AG10803 (cell line): ENCODE results near the gene AVPR2.

Experiments used
- DNase-seq: peaks from one replicate; pipeline ENCODE4 v3.0.0; 2010; ENCODE audit warnings: low read depth
- H3K4me3 ChIP-seq: 2 replicates; pipeline ENCODE4 v1.5.1; 2011; ENCODE audit warnings: mild to moderate bottlenecking, low read length, control low read depth
- CTCF ChIP-seq: conservative IDR thresholded peaks from 2 replicates; pipeline ENCODE4 v1.5.1; 2011; ENCODE audit warnings: mild to moderate bottlenecking, low read length, control low read depth, inconsistent platforms

Gene AVPR2

GRCh38 chrX:153900831-153901752, 3.4 kb upstream of the AVPR2 start:
- H3K4me3 ChIP-seq = no peak overlapping the region
- no peak; the same call in 1 of the 2 replicates for TF ChIP-seq CTCF
- peak; percentile 85 for DNase-seq

- no peak for DNase-seq
- H3K4me3 ChIP-seq = no peak overlapping the region
- TF ChIP-seq CTCF = no peak
These were observed 2.7 kb upstream of the AVPR2 start for GRCh38 chrX:153901753-153902140.

- no peak for DNase-seq
- TF ChIP-seq CTCF = no peak
These were observed 2.1 kb upstream of the AVPR2 start for GRCh38 chrX:153902385-153902784.

DNA sequence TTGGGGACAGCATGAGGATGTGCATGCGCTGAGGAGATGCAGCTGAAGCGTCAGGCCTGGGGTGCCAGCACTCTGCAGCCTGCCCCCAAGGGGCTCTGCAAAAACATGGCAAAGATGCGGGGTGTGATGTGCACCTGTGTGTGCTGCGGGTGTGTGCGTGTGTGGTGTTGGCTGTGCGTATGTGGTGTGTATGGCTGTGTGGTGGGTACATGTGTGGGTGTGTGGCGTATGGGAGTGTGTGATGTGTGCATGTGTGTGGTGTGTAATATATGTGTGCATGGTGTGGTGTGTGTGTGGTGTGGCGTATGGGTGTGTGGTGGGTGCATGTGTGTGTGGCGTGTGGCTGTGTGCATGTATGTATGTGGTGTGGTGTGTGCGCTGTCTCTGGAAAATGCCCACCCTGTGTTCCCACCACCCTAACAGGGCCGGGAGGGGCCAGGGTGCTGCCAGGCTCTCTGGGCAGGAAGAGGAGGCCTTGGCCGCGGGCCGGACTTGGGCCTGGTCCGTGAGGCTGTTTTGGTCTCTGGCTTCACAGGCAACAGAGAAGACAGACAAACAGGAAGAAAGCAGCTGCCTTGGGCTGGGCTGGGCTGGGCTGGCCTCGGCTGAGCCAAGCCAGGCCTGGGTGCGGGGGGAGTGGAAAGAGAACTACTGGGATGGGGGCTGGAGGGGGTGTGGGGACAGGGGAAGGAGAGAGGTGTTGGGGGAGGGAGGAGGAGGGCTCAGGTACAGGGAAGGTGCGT, 1.1 kb upstream of the AVPR2 start:
- no peak for DNase-seq
- no peak overlapping the region for H3K4me3 ChIP-seq
- TF ChIP-seq CTCF = no peak

More at GRCh38 chrX:153902385-153902784, 2.1 kb upstream of the AVPR2 start:
- no peak overlapping the region for H3K4me3 ChIP-seq

DNA sequence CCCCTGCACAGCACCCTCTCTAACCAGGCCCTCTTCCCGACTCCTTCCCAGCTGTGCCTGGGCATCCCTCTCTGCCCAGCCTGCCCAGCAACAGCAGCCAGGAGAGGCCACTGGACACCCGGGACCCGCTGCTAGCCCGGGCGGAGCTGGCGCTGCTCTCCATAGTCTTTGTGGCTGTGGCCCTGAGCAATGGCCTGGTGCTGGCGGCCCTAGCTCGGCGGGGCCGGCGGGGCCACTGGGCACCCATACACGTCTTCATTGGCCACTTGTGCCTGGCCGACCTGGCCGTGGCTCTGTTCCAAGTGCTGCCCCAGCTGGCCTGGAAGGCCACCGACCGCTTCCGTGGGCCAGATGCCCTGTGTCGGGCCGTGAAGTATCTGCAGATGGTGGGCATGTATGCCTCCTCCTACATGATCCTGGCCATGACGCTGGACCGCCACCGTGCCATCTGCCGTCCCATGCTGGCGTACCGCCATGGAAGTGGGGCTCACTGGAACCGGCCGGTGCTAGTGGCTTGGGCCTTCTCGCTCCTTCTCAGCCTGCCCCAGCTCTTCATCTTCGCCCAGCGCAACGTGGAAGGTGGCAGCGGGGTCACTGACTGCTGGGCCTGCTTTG, 1.1 kb downstream of the AVPR2 start:
- TF ChIP-seq CTCF = no peak
- no peak overlapping the region for H3K4me3 ChIP-seq
- no peak for DNase-seq

GRCh38 chrX:153906126-153906917, 1.8 kb downstream of the AVPR2 start:
- TF ChIP-seq CTCF = no peak
- no peak for DNase-seq
- no peak overlapping the region for H3K4me3 ChIP-seq
